SU-DHL-6 (cell line): ENCODE data around the gene LRGUK.

Source experiments
- H2AFZ ChIP-seq: fragments of 200-600 bp; sonication (generic); 2 replicates; pipeline ENCODE4 v1.6.1; 2014; ENCODE audit warnings: low read depth, mild to moderate bottlenecking, moderate library complexity, mixed read lengths, antibody characterized with exemption, low read length; ENCODE audit not compliant: severe bottlenecking
- H3F3A ChIP-seq: fragments of 200-600 bp; shearing (Covaris generic); 2 replicates; pipeline ENCODE4 v1.6.0; 2016; ENCODE audit warnings: antibody characterized with exemption, mild to moderate bottlenecking; ENCODE audit not compliant: insufficient read depth
- H3K27ac ChIP-seq: fragments of 200-600 bp; sonication (generic); 2 replicates; pipeline ENCODE4 v1.5.1; 2016; ENCODE audit warnings: low read depth, mild to moderate bottlenecking, low read length, moderate library complexity, mixed read lengths
- H3K27me3 ChIP-seq: fragments of 200-600 bp; sonication (generic), shearing (Covaris generic); 2 replicates; pipeline ENCODE4 v1.6.0; 2014; ENCODE audit warnings: mild to moderate bottlenecking, low read length
- H3K36me3 ChIP-seq: fragments of 200-600 bp; sonication (generic); 2 replicates; pipeline ENCODE4 v1.6.1; 2014; ENCODE audit warnings: mild to moderate bottlenecking, low read length, mixed read lengths
- H3K4me2 ChIP-seq: fragments of 300-600, 200-600 bp; shearing (Covaris generic), sonication (generic); 2 replicates; pipeline ENCODE4 v1.6.0; 2014; ENCODE audit warnings: low read length, low read depth, mild to moderate bottlenecking; ENCODE audit not compliant: poor library complexity, severe bottlenecking
- H3K4me3 ChIP-seq: fragments of 200-600 bp; sonication (generic); 2 replicates; pipeline ENCODE4 v1.5.1; 2014; ENCODE audit warnings: antibody characterized with exemption, low read length, mild to moderate bottlenecking, mixed read lengths; ENCODE audit not compliant: insufficient read depth, poor library complexity, severe bottlenecking
- H3K79me2 ChIP-seq: fragments of 200-600 bp; sonication (generic); 2 replicates; pipeline ENCODE4 v1.6.1; 2014; ENCODE audit warnings: mild to moderate bottlenecking, low read length, moderate library complexity; ENCODE audit not compliant: insufficient read depth
- H3K9ac ChIP-seq: fragments of 200-600 bp; sonication (generic); 2 replicates; pipeline ENCODE4 v1.7.0; 2014; ENCODE audit warnings: mild to moderate bottlenecking, low read length
- H3K9me2 ChIP-seq: fragments of 200-600 bp; sonication (generic); replicated peaks from 2 replicates; pipeline ENCODE4 v1.6.1; 2014; ENCODE audit warnings: low read length; ENCODE audit not compliant: insufficient read depth
- H3K9me3 ChIP-seq: fragments of 200-600 bp; sonication (generic); 2 replicates; pipeline ENCODE4 v1.6.1; 2014; ENCODE audit warnings: low read length, mixed read lengths; ENCODE audit not compliant: insufficient read depth
- H4K20me1 ChIP-seq: fragments of 200-600 bp; sonication (generic); 2 replicates; pipeline ENCODE4 v1.6.1; 2014; ENCODE audit warnings: low read depth, mild to moderate bottlenecking, antibody characterized with exemption, low read length, moderate library complexity, mixed read lengths
- CTCF ChIP-seq: fragments of 200-600 bp; sonication (generic); IDR thresholded peaks from one replicate; pipeline ENCODE4 v1.5.1; 2017; ENCODE audit warnings: antibody characterized with exemption, mild to moderate bottlenecking, low read length, moderate library complexity; ENCODE audit not compliant: insufficient read depth, poor library complexity, severe bottlenecking
- EZH2phosphoT487 ChIP-seq: fragments of 200-600 bp; sonication (generic), shearing (Covaris generic); conservative IDR thresholded peaks from 2 replicates; pipeline ENCODE4 v1.6.1; 2018; ENCODE audit warnings: mild to moderate bottlenecking, antibody characterized with exemption, low read length, moderate library complexity, mixed read lengths

The LRGUK gene

GRCh38 chr7:134196439-134196838, 69.3 kb downstream of the LRGUK start:
- no peaks in the 10 kb centered on the region for H3F3A ChIP-seq
- no peak overlapping the region for H3K9ac ChIP-seq
- no peak for TF ChIP-seq CTCF
- no peak for TF ChIP-seq EZH2phosphoT487
- no peaks in the 10 kb centered on the region for H3K36me3 ChIP-seq
- H3K4me3 ChIP-seq: no peak overlapping the region
- no peaks in the 10 kb centered on the region for H3K27me3 ChIP-seq
- no peak overlapping the region for H2AFZ ChIP-seq
- no peaks in the 10 kb centered on the region for H4K20me1 ChIP-seq
- no peaks in the 10 kb centered on the region for H3K9me3 ChIP-seq
- no peak overlapping the region for H3K27ac ChIP-seq
- H3K9me2 ChIP-seq: no peaks in the 10 kb centered on the region
- no peak overlapping the region for H3K4me2 ChIP-seq
- H3K79me2 ChIP-seq: no peaks in the 10 kb centered on the region

GRCh38 chr7:134197345-134197744, 70.2 kb downstream of the LRGUK start:
- Histone ChIP-seq H3K36me3 (no peaks in the 10 kb centered on the region), H3K9ac (no peak overlapping the region), H3K79me2 (no peaks in the 10 kb centered on the region), H4K20me1 (no peaks in the 10 kb centered on the region), H3K4me2 (no peak overlapping the region), H2AFZ (no peak overlapping the region), H3K4me3 (no peak overlapping the region), H3K9me3 (no peaks in the 10 kb centered on the region), H3K27ac (no peak overlapping the region), H3K27me3 (no peaks in the 10 kb centered on the region), H3K9me2 (no peaks in the 10 kb centered on the region), H3F3A (no peaks in the 10 kb centered on the region)
- TF ChIP-seq EZH2phosphoT487 (no peak), CTCF (no peak)

- Histone ChIP-seq H3K9ac (no peak overlapping the region), H2AFZ (no peak overlapping the region)
These were observed 73.8 kb downstream of the LRGUK start for GRCh38 chr7:134200970-134201369.

More at GRCh38 chr7:134200970-134201369, 73.8 kb downstream of the LRGUK start:
- Histone ChIP-seq H4K20me1 (no peaks in the 10 kb centered on the region), H3K36me3 (no peaks in the 10 kb centered on the region), H3F3A (no peaks in the 10 kb centered on the region), H3K27me3 (no peaks in the 10 kb centered on the region), H3K79me2 (no peaks in the 10 kb centered on the region), H3K27ac (no peak overlapping the region), H3K9me2 (no peaks in the 10 kb centered on the region), H3K4me2 (no peak overlapping the region), H3K9me3 (no peaks in the 10 kb centered on the region), H3K4me3 (no peak overlapping the region)
- no peak for TF ChIP-seq CTCF
- no peak for TF ChIP-seq EZH2phosphoT487
